WI38 (cell line): Measurements from ENCODE around the gene NUDT9.
"Not testable (repeated sequence)": the region's sequence is repeated elsewhere in the genome, so short reads cannot be mapped to it uniquely, and the experiment has no call there.

Source experiments
- H3K4me3 ChIP-seq: 2 replicates; pipeline ENCODE4 v1.5.1; 2011; ENCODE audit warnings: low read depth, mild to moderate bottlenecking, control low read depth, low read length
- TF ChIP-seq, protein P1 (sequence below): IDR thresholded peaks from 2 replicates; pipeline ENCODE4 v1.5.1; 2012; ENCODE audit warnings: low read depth, mild to moderate bottlenecking, control low read depth, low read length

Gene NUDT9

DNA sequence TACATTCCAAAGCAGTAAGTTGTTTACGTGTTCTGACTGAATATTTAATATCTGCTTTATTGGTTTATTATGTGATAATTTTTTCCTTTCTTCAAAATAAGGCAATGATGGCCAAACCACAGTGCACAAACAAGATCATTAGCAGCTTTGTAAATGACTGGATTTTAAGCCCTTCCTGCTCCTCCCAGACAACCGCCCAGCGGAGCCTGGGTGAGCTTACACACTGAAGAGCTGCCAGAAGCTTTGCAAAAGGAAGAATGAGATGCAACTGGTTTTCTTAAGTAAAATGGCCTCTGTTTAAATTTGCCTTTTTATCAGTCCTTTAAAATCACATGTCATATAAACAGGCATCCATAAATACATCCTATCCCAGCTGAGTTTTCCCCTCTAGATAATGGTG, 54.6 kb downstream of the NUDT9 start:
- TF ChIP-seq, protein P1, sequence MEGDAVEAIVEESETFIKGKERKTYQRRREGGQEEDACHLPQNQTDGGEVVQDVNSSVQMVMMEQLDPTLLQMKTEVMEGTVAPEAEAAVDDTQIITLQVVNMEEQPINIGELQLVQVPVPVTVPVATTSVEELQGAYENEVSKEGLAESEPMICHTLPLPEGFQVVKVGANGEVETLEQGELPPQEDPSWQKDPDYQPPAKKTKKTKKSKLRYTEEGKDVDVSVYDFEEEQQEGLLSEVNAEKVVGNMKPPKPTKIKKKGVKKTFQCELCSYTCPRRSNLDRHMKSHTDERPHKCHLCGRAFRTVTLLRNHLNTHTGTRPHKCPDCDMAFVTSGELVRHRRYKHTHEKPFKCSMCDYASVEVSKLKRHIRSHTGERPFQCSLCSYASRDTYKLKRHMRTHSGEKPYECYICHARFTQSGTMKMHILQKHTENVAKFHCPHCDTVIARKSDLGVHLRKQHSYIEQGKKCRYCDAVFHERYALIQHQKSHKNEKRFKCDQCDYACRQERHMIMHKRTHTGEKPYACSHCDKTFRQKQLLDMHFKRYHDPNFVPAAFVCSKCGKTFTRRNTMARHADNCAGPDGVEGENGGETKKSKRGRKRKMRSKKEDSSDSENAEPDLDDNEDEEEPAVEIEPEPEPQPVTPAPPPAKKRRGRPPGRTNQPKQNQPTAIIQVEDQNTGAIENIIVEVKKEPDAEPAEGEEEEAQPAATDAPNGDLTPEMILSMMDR, result no peak

DNA sequence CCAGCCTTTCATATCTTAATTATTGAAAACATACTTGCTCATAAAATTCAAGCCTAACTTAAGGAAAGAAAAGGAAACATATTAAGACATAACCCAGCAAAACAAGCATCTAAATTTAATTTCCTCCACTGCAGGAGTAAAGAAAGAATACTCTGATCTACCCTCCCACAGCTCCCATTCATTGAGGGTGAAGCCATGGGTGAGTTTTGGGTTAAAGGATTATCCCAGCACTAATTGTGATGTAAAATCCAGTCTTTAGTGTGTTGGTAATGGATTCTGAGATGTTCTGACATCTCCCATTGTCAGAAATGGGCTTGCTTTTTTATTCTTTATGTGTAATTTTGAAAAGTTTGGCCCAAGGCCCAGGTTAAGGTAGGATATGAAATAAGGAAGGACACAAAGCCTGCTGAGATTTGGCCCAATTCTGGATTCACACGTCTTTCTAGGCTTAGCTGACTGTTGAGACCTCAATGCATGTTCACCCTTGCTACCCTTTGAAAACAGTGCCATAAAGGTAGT, 56.4 kb downstream of the NUDT9 start:
- TF ChIP-seq, protein P1, result no peak

More for the DNA sequence above, 54.6 kb downstream of the NUDT9 start:
- no peak overlapping the region for H3K4me3 ChIP-seq

DNA sequence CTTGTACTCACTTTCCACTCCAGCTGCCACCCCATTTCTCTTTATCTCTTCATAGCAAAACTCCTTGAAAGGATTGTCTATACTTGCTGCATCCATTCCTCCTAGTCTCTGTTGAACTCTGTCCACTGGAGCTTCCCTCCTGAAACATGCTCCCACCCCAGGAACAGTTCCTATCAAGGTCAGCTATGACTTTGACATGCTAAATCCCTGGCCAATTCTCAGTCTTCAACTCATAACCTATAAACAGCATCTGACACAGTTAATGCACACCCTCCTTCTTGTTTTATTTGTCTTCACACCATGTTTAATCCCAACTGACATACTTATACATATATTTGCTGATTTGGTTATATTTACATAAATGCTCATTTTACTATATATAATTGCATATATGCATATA, 59.0 kb downstream of the NUDT9 start:
- TF ChIP-seq, protein P1, result no peak
- no peak overlapping the region for H3K4me3 ChIP-seq

More for the DNA sequence above, 56.4 kb downstream of the NUDT9 start:
- no peak overlapping the region for H3K4me3 ChIP-seq

DNA sequence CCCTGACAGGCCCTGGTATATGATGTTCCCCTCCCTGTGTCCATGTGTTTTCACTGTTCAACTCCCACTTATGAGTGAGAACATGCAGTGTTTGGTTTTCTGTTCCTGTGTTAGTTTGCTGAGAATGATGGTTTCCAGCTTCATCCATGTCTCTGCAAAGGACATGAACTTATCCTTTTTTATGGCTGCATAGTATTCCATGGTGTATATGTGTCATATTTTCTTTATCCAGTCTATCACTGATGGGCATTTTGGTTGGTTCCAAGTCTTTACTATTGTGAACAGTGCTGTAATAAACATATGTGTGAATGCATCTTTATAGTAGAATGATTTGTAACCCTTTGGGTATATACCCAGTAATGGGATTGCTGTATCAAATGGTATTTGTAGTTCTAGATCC, 60.9 kb downstream of the NUDT9 start:
- not testable (repeated sequence) for H3K4me3 ChIP-seq

DNA sequence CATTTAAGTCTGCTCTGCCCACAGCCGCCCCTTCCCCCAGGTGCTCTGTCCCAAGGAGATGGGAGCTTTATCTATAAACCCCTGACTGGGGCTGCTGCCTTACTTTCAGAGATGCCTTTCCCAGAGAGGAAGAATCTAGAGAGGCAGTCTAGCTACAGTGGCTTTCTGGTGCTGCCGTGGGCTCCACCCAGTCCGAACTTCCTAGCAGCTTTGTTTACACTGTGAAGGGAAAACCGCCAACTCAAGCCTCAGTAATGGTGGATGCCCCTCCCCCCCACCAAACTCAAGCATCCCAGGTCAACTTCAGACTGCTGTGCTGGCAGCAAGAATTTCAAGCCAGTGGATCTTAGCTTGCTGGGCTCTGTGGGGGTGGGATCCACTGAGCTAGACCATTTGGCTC, 66.3 kb downstream of the NUDT9 start:
- not testable (repeated sequence) for H3K4me3 ChIP-seq

DNA sequence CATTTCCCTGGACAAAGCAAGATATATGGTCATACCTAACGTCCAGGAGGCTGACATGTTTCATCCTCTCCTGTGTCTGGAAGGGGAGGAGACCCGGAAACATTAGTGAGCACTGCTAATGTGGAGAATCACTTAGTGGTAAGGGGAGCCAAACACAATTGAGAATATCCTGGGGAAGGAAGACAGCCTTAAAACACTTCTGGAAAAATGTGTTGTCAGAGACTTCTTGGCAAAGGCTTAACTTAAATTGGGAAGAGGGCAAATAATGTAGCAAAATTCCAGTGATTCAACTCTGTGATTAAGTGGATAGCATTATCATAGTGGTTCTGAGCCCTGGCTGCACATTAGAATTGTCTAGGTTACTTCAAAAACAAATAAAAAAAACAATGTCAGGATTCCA, 67.3 kb downstream of the NUDT9 start:
- TF ChIP-seq, protein P1, result no peak
- H3K4me3 ChIP-seq, result no peak overlapping the region

DNA sequence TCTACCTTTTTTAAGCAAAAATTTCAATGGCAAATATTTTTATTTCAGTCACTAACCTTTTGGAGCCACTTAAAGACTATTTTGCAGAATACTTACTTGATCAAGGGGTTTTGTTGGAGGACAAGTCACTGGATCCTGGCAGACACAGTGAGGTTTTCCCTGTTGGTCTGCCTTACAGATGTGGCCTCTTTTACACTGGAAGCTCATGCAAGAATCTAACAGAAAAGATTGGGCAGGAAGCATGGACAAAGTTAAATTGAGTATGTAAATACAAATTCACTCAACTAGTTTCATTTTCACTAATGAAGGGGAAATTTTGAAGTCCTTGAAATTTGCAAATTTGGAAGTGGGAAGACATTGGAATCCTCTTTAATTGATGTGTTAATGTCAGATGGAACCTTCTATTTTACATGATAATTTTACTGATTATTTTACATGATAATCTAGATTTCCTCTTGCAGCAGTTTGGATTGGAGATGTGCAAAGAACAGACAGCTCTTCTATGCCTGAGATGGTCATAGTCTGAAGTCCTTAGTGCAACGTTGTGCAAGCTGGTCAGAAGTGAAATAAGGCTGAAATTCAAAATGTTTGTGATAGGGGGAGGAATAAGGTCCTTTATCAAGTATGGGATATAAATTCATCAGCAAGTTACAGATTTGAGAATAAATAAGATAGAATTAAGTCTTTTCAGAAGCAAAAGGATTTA, 68.4 kb downstream of the NUDT9 start:
- TF ChIP-seq, protein P1, result no peak
- no peak overlapping the region for H3K4me3 ChIP-seq

DNA sequence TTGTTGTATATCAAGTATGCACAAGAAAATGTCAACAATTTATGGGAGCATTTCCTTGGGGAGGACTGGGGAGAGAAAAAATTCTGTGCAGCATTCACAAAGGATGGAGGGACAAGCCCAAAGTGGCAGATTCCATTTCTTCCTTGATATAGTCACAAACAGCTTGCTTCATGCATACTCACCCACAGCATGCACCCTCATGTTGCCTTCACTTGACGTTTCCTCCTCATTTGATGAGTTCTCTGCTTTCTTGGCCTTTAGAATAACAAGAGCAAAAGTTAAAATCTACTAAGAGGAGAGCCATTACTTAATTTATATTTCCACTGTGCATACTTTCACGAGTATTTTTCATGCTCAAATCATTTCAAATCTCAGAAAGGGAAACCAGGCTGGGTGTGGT, 69.1 kb downstream of the NUDT9 start:
- TF ChIP-seq, protein P1, result no peak
- no peak overlapping the region for H3K4me3 ChIP-seq

DNA sequence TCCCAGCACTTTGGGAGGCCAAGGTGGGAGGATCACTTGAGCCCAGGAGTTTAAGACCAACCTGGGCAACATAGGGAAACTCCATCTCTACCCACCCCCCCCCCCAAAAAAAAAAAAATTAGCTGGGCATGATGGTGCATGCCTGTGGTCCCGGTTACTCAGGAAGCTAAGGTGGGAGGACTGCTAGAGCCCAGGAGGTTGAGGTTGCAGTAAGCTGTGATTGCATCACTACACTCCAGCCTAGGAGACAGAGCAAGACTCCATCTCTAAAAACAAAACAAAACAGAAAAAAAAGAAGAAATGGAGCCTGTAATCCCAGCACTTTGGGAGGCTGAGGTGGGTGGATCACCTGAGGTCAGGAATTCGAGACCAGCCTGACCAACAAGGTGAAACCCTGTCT, 69.5 kb downstream of the NUDT9 start:
- not testable (repeated sequence) for H3K4me3 ChIP-seq
